ENCODE data around the gene IPP.

IPP gene

GRCh38 chr1:45750298-45751038, at the start of gene IPP:
Gene IPP (minus strand): TSS chr1:45750653. CDS start chr1:45746411, 4,242 bp downstream.
- Histone ChIP-seq H3K4me3 (ENCODE audit: low read depth, low read length) (peak within 1 kb of the TSS; percentile 85), H3K9me3 (ENCODE audit: control insufficient read depth, insufficient read depth, low read depth, low read length) (peaks cover 13% of the 10 kb centered on the region; the same call in 1 of the 2 replicates), H3K27me3 (ENCODE audit: control insufficient read depth, insufficient read depth, low read length) (no peaks in the 10 kb centered on the region), H3K27ac (ENCODE audit: low read depth, low read length) (peak within 1 kb of the TSS; percentile 85), H3K36me3 (ENCODE audit: control insufficient read depth, insufficient read depth, low read length) (no peaks in the 10 kb centered on the region; the same call in 1 of the 2 replicates), H3K9ac (ENCODE audit: low read length) (peak within 1 kb of the TSS; percentile 93), H3K4me1 (ENCODE audit: control insufficient read depth, insufficient read depth, low read length) (peaks cover 11% of the 10 kb centered on the region)

GRCh38 chr1:45796946-45797345, 46.5 kb upstream of the IPP start:
- Histone ChIP-seq H3K9me3 (ENCODE audit: control insufficient read depth, insufficient read depth, low read depth, low read length) (no peaks in the 10 kb centered on the region), H3K36me3 (ENCODE audit: control insufficient read depth, insufficient read depth, low read length) (no peaks in the 10 kb centered on the region), H3K4me1 (ENCODE audit: control insufficient read depth, insufficient read depth, low read length) (no peaks in the 10 kb centered on the region), H3K27ac (ENCODE audit: low read depth, low read length) (no peak overlapping the region), H3K9ac (ENCODE audit: low read length) (no peak overlapping the region), H3K4me3 (ENCODE audit: low read depth, low read length) (no peak overlapping the region), H3K27me3 (ENCODE audit: control insufficient read depth, insufficient read depth, low read length) (no peaks in the 10 kb centered on the region)

- Histone ChIP-seq H3K4me1 (ENCODE audit: control insufficient read depth, insufficient read depth, low read length) (no peaks in the 10 kb centered on the region), H3K4me3 (ENCODE audit: low read depth, low read length) (no peak overlapping the region), H3K27me3 (ENCODE audit: control insufficient read depth, insufficient read depth, low read length) (no peaks in the 10 kb centered on the region), H3K27ac (ENCODE audit: low read depth, low read length) (no peak overlapping the region), H3K9ac (ENCODE audit: low read length) (no peak overlapping the region), H3K9me3 (ENCODE audit: control insufficient read depth, insufficient read depth, low read depth, low read length) (no peaks in the 10 kb centered on the region), H3K36me3 (ENCODE audit: control insufficient read depth, insufficient read depth, low read length) (no peaks in the 10 kb centered on the region)
Measured at GRCh38 chr1:45796381-45796780, 45.9 kb upstream of the IPP start.

- H3K9ac ChIP-seq (ENCODE audit: low read length): no peak overlapping the region
Measured at GRCh38 chr1:45793942-45794604, 43.6 kb upstream of the IPP start.

GRCh38 chr1:45792744-45793143, 42.3 kb upstream of the IPP start:
- Histone ChIP-seq H3K27me3 (ENCODE audit: control insufficient read depth, insufficient read depth, low read length) (no peaks in the 10 kb centered on the region), H3K4me1 (ENCODE audit: control insufficient read depth, insufficient read depth, low read length) (no peaks in the 10 kb centered on the region), H3K27ac (ENCODE audit: low read depth, low read length) (no peak overlapping the region), H3K9ac (ENCODE audit: low read length) (no peak overlapping the region), H3K36me3 (ENCODE audit: control insufficient read depth, insufficient read depth, low read length) (no peaks in the 10 kb centered on the region), H3K4me3 (ENCODE audit: low read depth, low read length) (no peak overlapping the region), H3K9me3 (ENCODE audit: control insufficient read depth, insufficient read depth, low read depth, low read length) (no peaks in the 10 kb centered on the region)

More at GRCh38 chr1:45793942-45794604, 43.6 kb upstream of the IPP start:
- H3K36me3 ChIP-seq (ENCODE audit: control insufficient read depth, insufficient read depth, low read length): no peaks in the 10 kb centered on the region
- H3K27me3 ChIP-seq (ENCODE audit: control insufficient read depth, insufficient read depth, low read length): no peaks in the 10 kb centered on the region
- H3K27ac ChIP-seq (ENCODE audit: low read depth, low read length): no peak overlapping the region
- H3K9me3 ChIP-seq (ENCODE audit: control insufficient read depth, insufficient read depth, low read depth, low read length): no peaks in the 10 kb centered on the region
- H3K4me1 ChIP-seq (ENCODE audit: control insufficient read depth, insufficient read depth, low read length): no peaks in the 10 kb centered on the region
- no peak overlapping the region for H3K4me3 ChIP-seq (ENCODE audit: low read depth, low read length)

- no peaks in the 10 kb centered on the region for H3K27me3 ChIP-seq (ENCODE audit: control insufficient read depth, insufficient read depth, low read length)
- H3K36me3 ChIP-seq (ENCODE audit: control insufficient read depth, insufficient read depth, low read length): no peaks in the 10 kb centered on the region
- H3K9ac ChIP-seq (ENCODE audit: low read length): no peak overlapping the region
- no peak overlapping the region for H3K4me3 ChIP-seq (ENCODE audit: low read depth, low read length)
- H3K27ac ChIP-seq (ENCODE audit: low read depth, low read length): no peak overlapping the region
- H3K4me1 ChIP-seq (ENCODE audit: control insufficient read depth, insufficient read depth, low read length): no peaks in the 10 kb centered on the region
- H3K9me3 ChIP-seq (ENCODE audit: control insufficient read depth, insufficient read depth, low read depth, low read length): no peaks in the 10 kb centered on the region
Measured at GRCh38 chr1:45789601-45790000, 39.1 kb upstream of the IPP start.

- H3K27me3 ChIP-seq (ENCODE audit: control insufficient read depth, insufficient read depth, low read length): no peaks in the 10 kb centered on the region
- H3K4me3 ChIP-seq (ENCODE audit: low read depth, low read length): no peak overlapping the region
- no peaks in the 10 kb centered on the region for H3K9me3 ChIP-seq (ENCODE audit: control insufficient read depth, insufficient read depth, low read depth, low read length)
- no peaks in the 10 kb centered on the region for H3K36me3 ChIP-seq (ENCODE audit: control insufficient read depth, insufficient read depth, low read length)
- no peak overlapping the region for H3K9ac ChIP-seq (ENCODE audit: low read length)
- H3K4me1 ChIP-seq (ENCODE audit: control insufficient read depth, insufficient read depth, low read length): no peaks in the 10 kb centered on the region
- no peak overlapping the region for H3K27ac ChIP-seq (ENCODE audit: low read depth, low read length)
Measured at GRCh38 chr1:45787905-45788304, 37.5 kb upstream of the IPP start.

GRCh38 chr1:45785583-45785982, 35.1 kb upstream of the IPP start:
- Histone ChIP-seq H3K27ac (ENCODE audit: low read depth, low read length) (no peak overlapping the region), H3K9ac (ENCODE audit: low read length) (no peak overlapping the region), H3K36me3 (ENCODE audit: control insufficient read depth, insufficient read depth, low read length) (no peaks in the 10 kb centered on the region), H3K9me3 (ENCODE audit: control insufficient read depth, insufficient read depth, low read depth, low read length) (no peaks in the 10 kb centered on the region), H3K4me1 (ENCODE audit: control insufficient read depth, insufficient read depth, low read length) (no peaks in the 10 kb centered on the region), H3K4me3 (ENCODE audit: low read depth, low read length) (no peak overlapping the region), H3K27me3 (ENCODE audit: control insufficient read depth, insufficient read depth, low read length) (no peaks in the 10 kb centered on the region)

GRCh38 chr1:45775794-45776193, 25.3 kb upstream of the IPP start:
- no peaks in the 10 kb centered on the region for H3K36me3 ChIP-seq (ENCODE audit: control insufficient read depth, insufficient read depth, low read length)
- H3K4me3 ChIP-seq (ENCODE audit: low read depth, low read length): no peak overlapping the region
- no peaks in the 10 kb centered on the region for H3K4me1 ChIP-seq (ENCODE audit: control insufficient read depth, insufficient read depth, low read length)
- H3K27me3 ChIP-seq (ENCODE audit: control insufficient read depth, insufficient read depth, low read length): no peaks in the 10 kb centered on the region
- H3K9ac ChIP-seq (ENCODE audit: low read length): no peak overlapping the region
- H3K9me3 ChIP-seq (ENCODE audit: control insufficient read depth, insufficient read depth, low read depth, low read length): no peaks in the 10 kb centered on the region
- H3K27ac ChIP-seq (ENCODE audit: low read depth, low read length): no peak overlapping the region

GRCh38 chr1:45772971-45773370, 22.5 kb upstream of the IPP start:
- H3K27me3 ChIP-seq (ENCODE audit: control insufficient read depth, insufficient read depth, low read length): no peaks in the 10 kb centered on the region
- H3K27ac ChIP-seq (ENCODE audit: low read depth, low read length): no peak overlapping the region
- no peaks in the 10 kb centered on the region for H3K9me3 ChIP-seq (ENCODE audit: control insufficient read depth, insufficient read depth, low read depth, low read length)
- H3K36me3 ChIP-seq (ENCODE audit: control insufficient read depth, insufficient read depth, low read length): no peaks in the 10 kb centered on the region
- H3K4me3 ChIP-seq (ENCODE audit: low read depth, low read length): no peak overlapping the region
- no peaks in the 10 kb centered on the region for H3K4me1 ChIP-seq (ENCODE audit: control insufficient read depth, insufficient read depth, low read length)
- no peak overlapping the region for H3K9ac ChIP-seq (ENCODE audit: low read length)

GRCh38 chr1:45769261-45769932, 18.9 kb upstream of the IPP start:
- Histone ChIP-seq H3K4me1 (ENCODE audit: control insufficient read depth, insufficient read depth, low read length) (no peaks in the 10 kb centered on the region), H3K9ac (ENCODE audit: low read length) (no peak overlapping the region)

More at GRCh38 chr1:45769261-45769932, 18.9 kb upstream of the IPP start:
- H3K27me3 ChIP-seq (ENCODE audit: control insufficient read depth, insufficient read depth, low read length): no peaks in the 10 kb centered on the region
- no peaks in the 10 kb centered on the region for H3K9me3 ChIP-seq (ENCODE audit: control insufficient read depth, insufficient read depth, low read depth, low read length)
- H3K36me3 ChIP-seq (ENCODE audit: control insufficient read depth, insufficient read depth, low read length): no peaks in the 10 kb centered on the region
- no peak overlapping the region for H3K4me3 ChIP-seq (ENCODE audit: low read depth, low read length)
- H3K27ac ChIP-seq (ENCODE audit: low read depth, low read length): no peak overlapping the region
